ENCODE results near the gene CACNA2D3. TPM values are rescaled to one million over a fixed set of nuclear protein-coding genes. Genes with fewer than 3 reads are reported as not detected.

The CACNA2D3 gene
- total RNA-seq, 1 experiment from 2014 or later = not detected

GRCh38 chr3:54736459-54736858 is 614.1 kb downstream of the CACNA2D3 start:
- no peaks in the 10 kb centered on the region for H3F3A ChIP-seq (ENCODE audit: low read length, unreplicated experiment)
- H3K4me2 ChIP-seq (ENCODE audit: low read length) = no peak overlapping the region
- BruUV-seq (replicated peaks) = no TSS peak
- ChIA-PET CTCF (no interaction called here), POLR2A (ENCODE audit: unreplicated experiment) (no interaction called here)
- no peak overlapping the region for H3K27ac ChIP-seq (ENCODE audit: low read length)
- no peaks in the 10 kb centered on the region for H3K36me3 ChIP-seq (ENCODE audit: low read depth, low read length)
- H3K27me3 ChIP-seq (ENCODE audit: low read length) = peaks cover 13% of the 10 kb centered on the region
- H3K9me3 ChIP-seq (ENCODE audit: low read length) = no peaks in the 10 kb centered on the region
- H3K9me2 ChIP-seq (replicated peaks; ENCODE audit: low read length) = no peaks in the 10 kb centered on the region
- intact Hi-C loops (cut with micrococcal nuclease) = no loop called here
- no peak overlapping the region for H3K4me3 ChIP-seq (ENCODE audit: low read length)
- H3K4me1 ChIP-seq (ENCODE audit: insufficient read depth, low read length) = no peaks in the 10 kb centered on the region
- DNase-seq (no peak), ATAC-seq (no peak)
- no peak overlapping the region for H3K9ac ChIP-seq (ENCODE audit: low read length)
- H3K79me2 ChIP-seq (ENCODE audit: low read length) = no peaks in the 10 kb centered on the region
- TF ChIP-seq EZH2phosphoT487 (IDR thresholded peaks at IDR 0.05; ENCODE audit: borderline replicate concordance, low read length) = no peak
- no peak for TF ChIP-seq EZH2 (IDR thresholded peaks at IDR 0.05; ENCODE audit: low read length, unreplicated experiment)
- no peak for TF ChIP-seq CTCF (conservative IDR thresholded peaks at IDR 0.05; ENCODE audit: low read depth, low read length)
- H2AFZ ChIP-seq (ENCODE audit: low read length) = no peak overlapping the region
- H4K20me1 ChIP-seq (ENCODE audit: low read length) = no peaks in the 10 kb centered on the region

- H3K9ac ChIP-seq (ENCODE audit: low read length) = no peak overlapping the region
- no peaks in the 10 kb centered on the region for H3K36me3 ChIP-seq (ENCODE audit: low read depth, low read length)
- H3K4me2 ChIP-seq (ENCODE audit: low read length) = no peak overlapping the region
- H3K9me3 ChIP-seq (ENCODE audit: low read length) = no peaks in the 10 kb centered on the region
- intact Hi-C loops (cut with micrococcal nuclease) = no loop called here
- no peaks in the 10 kb centered on the region for H3K9me2 ChIP-seq (replicated peaks; ENCODE audit: low read length)
- H3K4me1 ChIP-seq (ENCODE audit: insufficient read depth, low read length) = no peaks in the 10 kb centered on the region
- H3K79me2 ChIP-seq (ENCODE audit: low read length) = no peaks in the 10 kb centered on the region
- no peak overlapping the region for H3K27ac ChIP-seq (ENCODE audit: low read length)
- no peak overlapping the region for H2AFZ ChIP-seq (ENCODE audit: low read length)
- ATAC-seq (no peak), DNase-seq (no peak)
- H3K27me3 ChIP-seq (ENCODE audit: low read length) = no peaks in the 10 kb centered on the region
- TF ChIP-seq EZH2phosphoT487 (IDR thresholded peaks at IDR 0.05; ENCODE audit: borderline replicate concordance, low read length) (no peak), CTCF (conservative IDR thresholded peaks at IDR 0.05; ENCODE audit: low read depth, low read length) (no peak), EZH2 (IDR thresholded peaks at IDR 0.05; ENCODE audit: low read length, unreplicated experiment) (no peak)
- CTCF ChIA-PET = no interaction called here
- no peaks in the 10 kb centered on the region for H3F3A ChIP-seq (ENCODE audit: low read length, unreplicated experiment)
- no peak overlapping the region for H3K4me3 ChIP-seq (ENCODE audit: low read length)
- no peaks in the 10 kb centered on the region for H4K20me1 ChIP-seq (ENCODE audit: low read length)
- no TSS peak for BruUV-seq (replicated peaks)
- POLR2A ChIA-PET (ENCODE audit: unreplicated experiment) = no interaction called here
Observed at GRCh38 chr3:54743755-54744154, 621.4 kb downstream of the CACNA2D3 start.

GRCh38 chr3:54744291-54744690 is 621.9 kb downstream of the CACNA2D3 start:
- Histone ChIP-seq H3K4me3 (ENCODE audit: low read length) (no peak overlapping the region), H3F3A (ENCODE audit: low read length, unreplicated experiment) (no peaks in the 10 kb centered on the region), H3K27me3 (ENCODE audit: low read length) (no peaks in the 10 kb centered on the region), H3K36me3 (ENCODE audit: low read depth, low read length) (no peaks in the 10 kb centered on the region), H2AFZ (ENCODE audit: low read length) (no peak overlapping the region), H4K20me1 (ENCODE audit: low read length) (no peaks in the 10 kb centered on the region), H3K79me2 (ENCODE audit: low read length) (no peaks in the 10 kb centered on the region), H3K4me1 (ENCODE audit: insufficient read depth, low read length) (no peaks in the 10 kb centered on the region), H3K9ac (ENCODE audit: low read length) (no peak overlapping the region), H3K9me3 (ENCODE audit: low read length) (no peaks in the 10 kb centered on the region), H3K9me2 (replicated peaks; ENCODE audit: low read length) (no peaks in the 10 kb centered on the region), H3K27ac (ENCODE audit: low read length) (no peak overlapping the region), H3K4me2 (ENCODE audit: low read length) (no peak overlapping the region)
- ATAC-seq (no peak), DNase-seq (no peak)
- intact Hi-C loops (cut with micrococcal nuclease) = no loop called here
- BruUV-seq (replicated peaks) = no TSS peak
- ChIA-PET POLR2A (ENCODE audit: unreplicated experiment) (no interaction called here), CTCF (no interaction called here)
- no peak for TF ChIP-seq EZH2 (IDR thresholded peaks at IDR 0.05; ENCODE audit: low read length, unreplicated experiment)
- TF ChIP-seq CTCF (conservative IDR thresholded peaks at IDR 0.05; ENCODE audit: low read depth, low read length) = no peak
- no peak for TF ChIP-seq EZH2phosphoT487 (IDR thresholded peaks at IDR 0.05; ENCODE audit: borderline replicate concordance, low read length)
